ENCODE results near the gene EFNA5. TPM values are rescaled to one million over a fixed set of nuclear protein-coding genes. Genes with fewer than 3 reads are reported as not detected.

Gene EFNA5
- total and polyA plus RNA-seq, 4 donors: 0.14 to 0.93 (median 0.54) TPM

DNA sequence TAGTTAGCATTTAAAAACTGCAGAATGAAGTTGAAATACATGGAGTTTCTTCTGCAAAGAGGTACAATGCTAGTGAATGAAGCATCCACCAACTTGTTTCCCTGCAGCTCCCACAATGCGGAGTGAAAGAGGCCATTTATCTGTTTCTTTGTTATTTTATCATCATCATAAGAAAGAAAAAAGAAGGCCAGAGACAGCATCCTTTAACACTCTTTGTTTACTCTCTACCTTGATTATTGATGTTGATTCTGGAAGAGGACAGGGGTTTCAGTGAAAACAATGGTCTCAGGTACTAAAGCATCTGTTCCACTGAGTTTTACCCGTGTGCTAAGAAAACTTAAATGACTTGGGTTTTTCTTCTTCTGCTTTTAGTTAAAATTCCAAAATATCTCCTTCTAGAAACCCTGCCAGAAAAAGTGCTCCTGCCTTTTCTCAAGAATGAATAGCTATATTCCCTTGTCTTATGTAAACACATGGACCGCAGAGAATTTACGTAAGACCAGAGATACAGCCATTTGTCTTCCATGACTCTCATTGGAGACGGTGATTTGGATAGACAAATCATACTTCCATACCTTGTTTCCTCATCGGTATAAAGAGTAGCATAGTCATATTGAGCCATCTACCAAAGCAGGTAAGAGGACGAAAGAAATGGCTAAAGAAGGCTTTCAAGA, 81.1 kb downstream of the EFNA5 start:
- Histone ChIP-seq H3K4me3 (ENCODE audit: low read depth in 1 of 3, low read length in 3 of 3) (no peak overlapping the region), H3K4me1 (ENCODE audit: control insufficient read depth in 4 of 4, insufficient read depth in 4 of 4, low read length in 3 of 4) (no peaks in the 10 kb centered on the region), H3K36me3 (ENCODE audit: control insufficient read depth in 4 of 4, insufficient read depth in 3 of 4, low read depth in 1 of 4, low read length in 3 of 4) (no peaks in the 10 kb centered on the region), H3K9ac (ENCODE audit: low read depth in 1 of 2, low read length in 2 of 2) (no peak overlapping the region), H3K9me3 (ENCODE audit: control insufficient read depth in 4 of 4, low read length in 3 of 4) (no peaks in the 10 kb centered on the region), H3K27ac (ENCODE audit: low read depth in 1 of 2, low read length in 2 of 2) (no peak overlapping the region), H3K27me3 (ENCODE audit: control insufficient read depth in 4 of 4, insufficient read depth in 4 of 4, low read length in 3 of 4) (no peaks in the 10 kb centered on the region)
- no peak for DNase-seq (ENCODE audit: low spot score)
- WGBS: 91% methylated on average over 7 of the region's 7 CpGs
- TF ChIP-seq, protein P1, sequence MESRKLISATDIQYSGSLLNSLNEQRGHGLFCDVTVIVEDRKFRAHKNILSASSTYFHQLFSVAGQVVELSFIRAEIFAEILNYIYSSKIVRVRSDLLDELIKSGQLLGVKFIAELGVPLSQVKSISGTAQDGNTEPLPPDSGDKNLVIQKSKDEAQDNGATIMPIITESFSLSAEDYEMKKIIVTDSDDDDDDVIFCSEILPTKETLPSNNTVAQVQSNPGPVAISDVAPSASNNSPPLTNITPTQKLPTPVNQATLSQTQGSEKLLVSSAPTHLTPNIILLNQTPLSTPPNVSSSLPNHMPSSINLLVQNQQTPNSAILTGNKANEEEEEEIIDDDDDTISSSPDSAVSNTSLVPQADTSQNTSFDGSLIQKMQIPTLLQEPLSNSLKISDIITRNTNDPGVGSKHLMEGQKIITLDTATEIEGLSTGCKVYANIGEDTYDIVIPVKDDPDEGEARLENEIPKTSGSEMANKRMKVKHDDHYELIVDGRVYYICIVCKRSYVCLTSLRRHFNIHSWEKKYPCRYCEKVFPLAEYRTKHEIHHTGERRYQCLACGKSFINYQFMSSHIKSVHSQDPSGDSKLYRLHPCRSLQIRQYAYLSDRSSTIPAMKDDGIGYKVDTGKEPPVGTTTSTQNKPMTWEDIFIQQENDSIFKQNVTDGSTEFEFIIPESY (IDR thresholded peaks at IDR 0.05): no peak
- TF ChIP-seq RAD21 (IDR thresholded peaks at IDR 0.05): no peak
- no peak for TF ChIP-seq YY1 (IDR thresholded peaks at IDR 0.05)
- no peak for TF ChIP-seq NR2F2 (IDR thresholded peaks at IDR 0.05)
- no peak for TF ChIP-seq FOXA1 (IDR thresholded peaks at IDR 0.05)
- TF ChIP-seq JUND (IDR thresholded peaks at IDR 0.05): no peak
- no peak for TF ChIP-seq GABPA (IDR thresholded peaks at IDR 0.05 in 1 of 2, conservative IDR thresholded peaks at IDR 0.05 in 1 of 2)
- no peak for TF ChIP-seq HNF4A (conservative IDR thresholded peaks at IDR 0.05)
- TF ChIP-seq, protein P2, sequence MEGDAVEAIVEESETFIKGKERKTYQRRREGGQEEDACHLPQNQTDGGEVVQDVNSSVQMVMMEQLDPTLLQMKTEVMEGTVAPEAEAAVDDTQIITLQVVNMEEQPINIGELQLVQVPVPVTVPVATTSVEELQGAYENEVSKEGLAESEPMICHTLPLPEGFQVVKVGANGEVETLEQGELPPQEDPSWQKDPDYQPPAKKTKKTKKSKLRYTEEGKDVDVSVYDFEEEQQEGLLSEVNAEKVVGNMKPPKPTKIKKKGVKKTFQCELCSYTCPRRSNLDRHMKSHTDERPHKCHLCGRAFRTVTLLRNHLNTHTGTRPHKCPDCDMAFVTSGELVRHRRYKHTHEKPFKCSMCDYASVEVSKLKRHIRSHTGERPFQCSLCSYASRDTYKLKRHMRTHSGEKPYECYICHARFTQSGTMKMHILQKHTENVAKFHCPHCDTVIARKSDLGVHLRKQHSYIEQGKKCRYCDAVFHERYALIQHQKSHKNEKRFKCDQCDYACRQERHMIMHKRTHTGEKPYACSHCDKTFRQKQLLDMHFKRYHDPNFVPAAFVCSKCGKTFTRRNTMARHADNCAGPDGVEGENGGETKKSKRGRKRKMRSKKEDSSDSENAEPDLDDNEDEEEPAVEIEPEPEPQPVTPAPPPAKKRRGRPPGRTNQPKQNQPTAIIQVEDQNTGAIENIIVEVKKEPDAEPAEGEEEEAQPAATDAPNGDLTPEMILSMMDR (IDR thresholded peaks at IDR 0.05; ENCODE audit: low read depth, low read length, missing input control): no peak
- no peak for TF ChIP-seq RXRA (IDR thresholded peaks at IDR 0.05)
- TF ChIP-seq EGR1 (IDR thresholded peaks at IDR 0.05; ENCODE audit: low read depth in 2 of 2): no peak
- TF ChIP-seq, protein P3, sequence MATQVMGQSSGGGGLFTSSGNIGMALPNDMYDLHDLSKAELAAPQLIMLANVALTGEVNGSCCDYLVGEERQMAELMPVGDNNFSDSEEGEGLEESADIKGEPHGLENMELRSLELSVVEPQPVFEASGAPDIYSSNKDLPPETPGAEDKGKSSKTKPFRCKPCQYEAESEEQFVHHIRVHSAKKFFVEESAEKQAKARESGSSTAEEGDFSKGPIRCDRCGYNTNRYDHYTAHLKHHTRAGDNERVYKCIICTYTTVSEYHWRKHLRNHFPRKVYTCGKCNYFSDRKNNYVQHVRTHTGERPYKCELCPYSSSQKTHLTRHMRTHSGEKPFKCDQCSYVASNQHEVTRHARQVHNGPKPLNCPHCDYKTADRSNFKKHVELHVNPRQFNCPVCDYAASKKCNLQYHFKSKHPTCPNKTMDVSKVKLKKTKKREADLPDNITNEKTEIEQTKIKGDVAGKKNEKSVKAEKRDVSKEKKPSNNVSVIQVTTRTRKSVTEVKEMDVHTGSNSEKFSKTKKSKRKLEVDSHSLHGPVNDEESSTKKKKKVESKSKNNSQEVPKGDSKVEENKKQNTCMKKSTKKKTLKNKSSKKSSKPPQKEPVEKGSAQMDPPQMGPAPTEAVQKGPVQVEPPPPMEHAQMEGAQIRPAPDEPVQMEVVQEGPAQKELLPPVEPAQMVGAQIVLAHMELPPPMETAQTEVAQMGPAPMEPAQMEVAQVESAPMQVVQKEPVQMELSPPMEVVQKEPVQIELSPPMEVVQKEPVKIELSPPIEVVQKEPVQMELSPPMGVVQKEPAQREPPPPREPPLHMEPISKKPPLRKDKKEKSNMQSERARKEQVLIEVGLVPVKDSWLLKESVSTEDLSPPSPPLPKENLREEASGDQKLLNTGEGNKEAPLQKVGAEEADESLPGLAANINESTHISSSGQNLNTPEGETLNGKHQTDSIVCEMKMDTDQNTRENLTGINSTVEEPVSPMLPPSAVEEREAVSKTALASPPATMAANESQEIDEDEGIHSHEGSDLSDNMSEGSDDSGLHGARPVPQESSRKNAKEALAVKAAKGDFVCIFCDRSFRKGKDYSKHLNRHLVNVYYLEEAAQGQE (IDR thresholded peaks at IDR 0.05): no peak
- TF ChIP-seq HNF4G (IDR thresholded peaks at IDR 0.05): no peak
- TF ChIP-seq FOXA2 (IDR thresholded peaks at IDR 0.05): no peak
- TF ChIP-seq SP1 (IDR thresholded peaks at IDR 0.05): no peak

DNA sequence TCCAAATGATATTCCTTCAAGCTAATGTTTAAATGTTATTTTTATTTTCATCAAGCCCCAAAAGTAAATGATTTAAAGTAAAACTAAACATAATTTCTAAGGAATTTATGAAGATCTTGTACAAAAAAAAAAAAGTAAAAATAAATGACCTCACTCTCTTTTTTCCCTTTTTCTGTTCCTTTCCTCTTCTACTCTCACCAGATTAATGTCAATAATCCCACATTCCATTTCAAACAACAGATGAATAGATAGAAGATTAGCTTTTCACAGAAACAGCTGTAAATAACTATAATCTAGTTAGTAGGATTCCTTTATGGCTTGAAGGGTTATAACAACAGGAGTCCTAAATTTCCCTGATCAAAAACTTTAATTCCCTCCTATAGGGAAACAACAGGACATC, 88.1 kb downstream of the EFNA5 start:
- TF ChIP-seq HNF4A (conservative IDR thresholded peaks at IDR 0.05) (no peak), HNF4G (IDR thresholded peaks at IDR 0.05) (no peak), JUND (IDR thresholded peaks at IDR 0.05) (no peak), TAF1 (conservative IDR thresholded peaks at IDR 0.05) (no peak), SP1 (IDR thresholded peaks at IDR 0.05) (no peak), YY1 (IDR thresholded peaks at IDR 0.05) (no peak), RXRA (IDR thresholded peaks at IDR 0.05) (no peak), FOXA2 (IDR thresholded peaks at IDR 0.05) (no peak), GABPA (IDR thresholded peaks at IDR 0.05 in 1 of 2, conservative IDR thresholded peaks at IDR 0.05 in 1 of 2) (no peak), FOXA1 (IDR thresholded peaks at IDR 0.05) (no peak), EGR1 (IDR thresholded peaks at IDR 0.05; ENCODE audit: low read depth in 2 of 2) (no peak)
- TF ChIP-seq, protein P1 (IDR thresholded peaks at IDR 0.05): no peak
- TF ChIP-seq, protein P4, sequence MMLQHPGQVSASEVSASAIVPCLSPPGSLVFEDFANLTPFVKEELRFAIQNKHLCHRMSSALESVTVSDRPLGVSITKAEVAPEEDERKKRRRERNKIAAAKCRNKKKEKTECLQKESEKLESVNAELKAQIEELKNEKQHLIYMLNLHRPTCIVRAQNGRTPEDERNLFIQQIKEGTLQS (IDR thresholded peaks at IDR 0.05): no peak
- no peak overlapping the region for H3K27ac ChIP-seq (ENCODE audit: low read depth in 1 of 2, low read length in 2 of 2)

More for the DNA sequence above, 88.1 kb downstream of the EFNA5 start:
- no peaks in the 10 kb centered on the region for H3K9me3 ChIP-seq (ENCODE audit: control insufficient read depth in 4 of 4, low read length in 3 of 4)
- H3K4me3 ChIP-seq (ENCODE audit: low read depth in 1 of 3, low read length in 3 of 3): no peak overlapping the region
- H3K9ac ChIP-seq (ENCODE audit: low read depth in 1 of 2, low read length in 2 of 2): no peak overlapping the region
- no peaks in the 10 kb centered on the region for H3K36me3 ChIP-seq (ENCODE audit: control insufficient read depth in 4 of 4, insufficient read depth in 3 of 4, low read depth in 1 of 4, low read length in 3 of 4)
- no peaks in the 10 kb centered on the region for H3K27me3 ChIP-seq (ENCODE audit: control insufficient read depth in 4 of 4, insufficient read depth in 4 of 4, low read length in 3 of 4)
- DNase-seq (ENCODE audit: low spot score): no peak
- no peaks in the 10 kb centered on the region for H3K4me1 ChIP-seq (ENCODE audit: control insufficient read depth in 4 of 4, insufficient read depth in 4 of 4, low read length in 3 of 4)

Data from liver (tissue), 9 donors.